RPMI7951 (cell line): ENCODE measurements around the gene SBSN. TPM values are rescaled to one million over a fixed set of nuclear protein-coding genes. Genes with fewer than 3 reads are reported as not detected.
A peak's percentile ranks its signal among the peaks of the same experiment; 100 is the strongest.

Experiments
- DNase-seq: peaks from one replicate; pipeline ENCODE4 v3.0.0-alpha.2; 2012; ENCODE audit warnings: low read depth
- total RNA-seq: library from RNA; depleted of rRNA; stranded (reverse); fragments of >200 nt; shearing (Covaris generic); gene quantifications from 2 replicates; pipeline ENCODE4 v1.2.3, GENCODE V29; 2014; rRNA removed

Gene SBSN
- total RNA-seq: not detected in 2 replicates

- DNase-seq: peak; percentile 21
Measured at GRCh38 chr19:35528218-35529038, at the start of gene SBSN. TSS of gene SBSN (minus strand) at chr19:35528311. CDS start at chr19:35528281, 30 bp downstream.

GRCh38 chr19:35571406-35571965 is 43.4 kb upstream of the SBSN start:
- DNase-seq: no peak

GRCh38 chr19:35569281-35569781 is 41.2 kb upstream of the SBSN start:
- DNase-seq: no peak

GRCh38 chr19:35566738-35567137 is 38.6 kb upstream of the SBSN start:
- no peak for DNase-seq

GRCh38 chr19:35565016-35565856 is 37.1 kb upstream of the SBSN start:
- DNase-seq: no peak

- DNase-seq: no peak
Measured at GRCh38 chr19:35563207-35563829, 35.2 kb upstream of the SBSN start, which contains the start of gene ATP4A. TSS of gene ATP4A (minus strand) at chr19:35563658. CDS start at chr19:35563629, 29 bp downstream.

GRCh38 chr19:35562776-35563175 is 34.7 kb upstream of the SBSN start:
- no peak for DNase-seq

- DNase-seq: no peak
Measured at GRCh38 chr19:35562336-35562735, 34.2 kb upstream of the SBSN start.

- no peak for DNase-seq
Measured at GRCh38 chr19:35561436-35561835, 33.3 kb upstream of the SBSN start.

GRCh38 chr19:35560677-35561076 is 32.6 kb upstream of the SBSN start:
- DNase-seq: no peak

GRCh38 chr19:35560271-35560670 is 32.2 kb upstream of the SBSN start:
- no peak for DNase-seq

GRCh38 chr19:35559781-35560180 is 31.7 kb upstream of the SBSN start:
- DNase-seq: no peak

GRCh38 chr19:35559281-35559659 is 31.2 kb upstream of the SBSN start:
- no peak for DNase-seq

GRCh38 chr19:35558400-35559280 is 30.5 kb upstream of the SBSN start:
- no peak for DNase-seq

GRCh38 chr19:35557539-35558399 is 29.7 kb upstream of the SBSN start:
- DNase-seq: peak; percentile 70

GRCh38 chr19:35556846-35557538 is 28.9 kb upstream of the SBSN start:
- DNase-seq: no peak

- no peak for DNase-seq
Measured at GRCh38 chr19:35556025-35556590, 28.0 kb upstream of the SBSN start.

GRCh38 chr19:35555301-35556005 is 27.3 kb upstream of the SBSN start:
- DNase-seq: peak; percentile 61
